ENCODE measurements around the gene HACE1.

DNA sequence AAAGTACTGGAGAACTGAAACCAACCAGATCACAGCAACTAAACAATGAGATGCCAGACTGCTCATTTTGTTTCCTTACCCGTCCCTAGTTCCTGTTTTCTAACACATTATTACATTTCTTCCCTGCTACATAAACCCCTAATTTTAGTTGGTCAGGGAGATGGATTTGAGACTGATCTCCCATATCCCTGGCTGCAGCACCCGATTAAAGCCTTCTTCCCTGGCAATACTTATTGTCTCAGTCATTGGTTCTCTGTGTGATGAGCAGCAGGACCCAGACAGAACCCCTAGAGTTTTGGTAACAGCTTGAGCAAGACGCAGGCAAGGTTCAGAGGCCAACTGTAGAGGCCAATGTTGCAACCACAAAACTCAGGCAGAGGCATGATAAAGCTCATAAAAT lies 28.3 kb upstream of the HACE1 start:
- TF ChIP-seq POLR2A (IDR thresholded peaks at IDR 0.05; ENCODE audit: low read depth, low read length), result no peak
- TF ChIP-seq TAF1 (IDR thresholded peaks at IDR 0.05; ENCODE audit: low read depth, low read length), result no peak
- no peak for TF ChIP-seq PAX5 (IDR thresholded peaks at IDR 0.05; ENCODE audit: insufficient read depth, low read length, severe bottlenecking)
- TF ChIP-seq POLR2AphosphoS5 (IDR thresholded peaks at IDR 0.05; ENCODE audit: low read depth, low read length), result no peak
